ENCODE measurements around the gene KIAA1755. TPM values are rescaled to one million over a fixed set of nuclear protein-coding genes. Genes with fewer than 3 reads are reported as not detected.

KIAA1755 gene
- total RNA-seq, 1 experiment from 2014 or later: 0.22 TPM

- Histone ChIP-seq H2AFZ (no peak overlapping the region), H3K27ac (no peak overlapping the region), H4K20me1 (ENCODE audit: insufficient read depth) (no peaks in the 10 kb centered on the region), H3K4me2 (no peak overlapping the region), H3F3A (ENCODE audit: insufficient read depth, low read depth) (no peaks in the 10 kb centered on the region), H3K79me2 (ENCODE audit: low read depth) (no peaks in the 10 kb centered on the region), H3K9me2 (ENCODE audit: insufficient read depth) (no peaks in the 10 kb centered on the region), H3K9me3 (ENCODE audit: insufficient read depth, low read depth) (no peaks in the 10 kb centered on the region), H3K36me3 (ENCODE audit: low read depth) (no peaks in the 10 kb centered on the region), H3K4me3 (no peak overlapping the region), H3K27me3 (ENCODE audit: insufficient read depth, low read depth) (no peaks in the 10 kb centered on the region), H3K4me1 (replicated peaks; ENCODE audit: insufficient read depth) (peaks cover 16% of the 10 kb centered on the region)
- ChIA-PET POLR2A (ENCODE audit: unreplicated experiment) (no interaction called here), CTCF (no interaction called here)
- intact Hi-C loops (cut with micrococcal nuclease; ENCODE audit: unreplicated experiment): no loop called here
- BruUV-seq (replicated peaks): no TSS peak
- no peak for DNase-seq
- TF ChIP-seq EZH2 (IDR thresholded peaks at IDR 0.05; ENCODE audit: low read depth) (no peak), CTCF (conservative IDR thresholded peaks at IDR 0.05) (no peak)
Observed at GRCh38 chr20:38296433-38296832, 35.9 kb upstream of the KIAA1755 start.

GRCh38 chr20:38295811-38296210, 35.3 kb upstream of the KIAA1755 start:
- Histone ChIP-seq H4K20me1 (ENCODE audit: insufficient read depth) (no peaks in the 10 kb centered on the region), H3K4me1 (replicated peaks; ENCODE audit: insufficient read depth) (peaks cover 22% of the 10 kb centered on the region), H3K27me3 (ENCODE audit: insufficient read depth, low read depth) (no peaks in the 10 kb centered on the region), H3K36me3 (ENCODE audit: low read depth) (no peaks in the 10 kb centered on the region), H3F3A (ENCODE audit: insufficient read depth, low read depth) (no peaks in the 10 kb centered on the region), H3K4me3 (no peak overlapping the region), H2AFZ (no peak overlapping the region), H3K9me2 (ENCODE audit: insufficient read depth) (no peaks in the 10 kb centered on the region), H3K79me2 (ENCODE audit: low read depth) (no peaks in the 10 kb centered on the region), H3K9me3 (ENCODE audit: insufficient read depth, low read depth) (no peaks in the 10 kb centered on the region), H3K4me2 (no peak overlapping the region), H3K27ac (no peak overlapping the region)
- ChIA-PET CTCF (no interaction called here), POLR2A (ENCODE audit: unreplicated experiment) (no interaction called here)
- intact Hi-C loops (cut with micrococcal nuclease; ENCODE audit: unreplicated experiment): no loop called here
- no TSS peak for BruUV-seq (replicated peaks)
- DNase-seq: no peak
- TF ChIP-seq EZH2 (IDR thresholded peaks at IDR 0.05; ENCODE audit: low read depth): no peak
- no peak for TF ChIP-seq CTCF (conservative IDR thresholded peaks at IDR 0.05)

GRCh38 chr20:38294076-38294591, 33.6 kb upstream of the KIAA1755 start:
- no peak overlapping the region for H3K4me3 ChIP-seq
- no peak overlapping the region for H3K4me2 ChIP-seq
- intact Hi-C loops (cut with micrococcal nuclease; ENCODE audit: unreplicated experiment): no loop called here
- H4K20me1 ChIP-seq (ENCODE audit: insufficient read depth): no peaks in the 10 kb centered on the region
- CTCF ChIA-PET: no interaction called here
- DNase-seq: no peak
- POLR2A ChIA-PET (ENCODE audit: unreplicated experiment): no interaction called here
- no peak overlapping the region for H3K27ac ChIP-seq
- H3K9me2 ChIP-seq (ENCODE audit: insufficient read depth): no peaks in the 10 kb centered on the region
- H2AFZ ChIP-seq: no peak overlapping the region
- TF ChIP-seq CTCF (conservative IDR thresholded peaks at IDR 0.05) (no peak), EZH2 (IDR thresholded peaks at IDR 0.05; ENCODE audit: low read depth) (no peak)
- H3K9me3 ChIP-seq (ENCODE audit: insufficient read depth, low read depth): no peaks in the 10 kb centered on the region
- no peaks in the 10 kb centered on the region for H3K36me3 ChIP-seq (ENCODE audit: low read depth)
- H3K27me3 ChIP-seq (ENCODE audit: insufficient read depth, low read depth): no peaks in the 10 kb centered on the region
- H3K79me2 ChIP-seq (ENCODE audit: low read depth): no peaks in the 10 kb centered on the region
- no peaks in the 10 kb centered on the region for H3F3A ChIP-seq (ENCODE audit: insufficient read depth, low read depth)
- H3K4me1 ChIP-seq (replicated peaks; ENCODE audit: insufficient read depth): peaks cover 9% of the 10 kb centered on the region; the same call in 1 of the 2 replicates
- BruUV-seq (replicated peaks): no TSS peak

All from PC-9 (cell line).